Astrocyte (in vitro differentiated cells and primary cell): Measurements from ENCODE around the gene TEPSIN. TPM values are rescaled to one million over a fixed set of nuclear protein-coding genes. Genes with fewer than 3 reads are reported as not detected.

ENCODE experiments used
- DNase-seq: peaks from one replicate; pipeline ENCODE4 v3.0.0-alpha.2; 2010; ENCODE audit warnings: low read depth
- FAIRE-seq: peaks from 2 replicates; lab custom pipeline; 2011; peaks lifted over from hg19 to GRCh38; lab: Jason Lieb, UNC
- H2AFZ ChIP-seq: 2 replicates; pipeline ENCODE4 v1.6.0; 2012; ENCODE audit warnings: low read depth, low read length, inconsistent platforms
- H3K27ac ChIP-seq: 2 replicates; pipeline ENCODE4 v1.5.1; 2011; ENCODE audit warnings: low read depth, low read length, inconsistent platforms
- H3K27me3 ChIP-seq: 2 replicates; pipeline ENCODE4 v1.6.0; 2011; ENCODE audit warnings: low read length, inconsistent platforms; ENCODE audit not compliant: insufficient read depth
- H3K36me3 ChIP-seq: 2 replicates; pipeline ENCODE4 v1.5.1; 2011; ENCODE audit warnings: low read length, inconsistent platforms; ENCODE audit not compliant: insufficient read depth
- H3K4me1 ChIP-seq: 2 replicates; pipeline ENCODE4 v1.5.1; 2011; ENCODE audit warnings: low read length, inconsistent platforms; ENCODE audit not compliant: insufficient read depth
- H3K4me2 ChIP-seq: 2 replicates; pipeline ENCODE4 v1.6.0; 2012; ENCODE audit warnings: low read length, inconsistent platforms
- H3K4me3 ChIP-seq: 2 replicates; pipeline ENCODE4 v1.5.1; 2011; ENCODE audit warnings: low read depth, mild to moderate bottlenecking, low read length, inconsistent platforms; ENCODE audit not compliant: insufficient read depth
- H3K79me2 ChIP-seq: 2 replicates; pipeline ENCODE4 v1.6.0; 2012; ENCODE audit warnings: mild to moderate bottlenecking, low read length, inconsistent platforms; ENCODE audit not compliant: insufficient read depth
- H3K9ac ChIP-seq: 2 replicates; pipeline ENCODE4 v1.6.0; 2012; ENCODE audit warnings: mild to moderate bottlenecking, low read length, inconsistent platforms
- H3K9me3 ChIP-seq: 2 replicates; pipeline ENCODE4 v1.5.1; 2012; ENCODE audit warnings: low read depth, mild to moderate bottlenecking, low read length, inconsistent platforms; ENCODE audit not compliant: insufficient read depth
- H4K20me1 ChIP-seq: 2 replicates; pipeline ENCODE4 v1.6.0; 2012; ENCODE audit warnings: low read length, inconsistent platforms; ENCODE audit not compliant: insufficient read depth
- H3K27ac Mint-ChIP-seq: one replicate; pipeline ENCODE4 v1.8.0; 2021; ENCODE audit warnings: mild to moderate bottlenecking, mixed read lengths; ENCODE audit not compliant: unreplicated experiment
- H3K27me3 Mint-ChIP-seq: one replicate; pipeline ENCODE4 v1.8.0; 2021; ENCODE audit warnings: low read depth, mixed read lengths; ENCODE audit not compliant: unreplicated experiment
- H3K36me3 Mint-ChIP-seq: one replicate; pipeline ENCODE4 v1.8.0; 2021; ENCODE audit warnings: low read depth, mixed read lengths; ENCODE audit not compliant: unreplicated experiment
- H3K4me1 Mint-ChIP-seq: one replicate; pipeline ENCODE4 v1.8.0; 2021; ENCODE audit warnings: low read depth, mixed read lengths; ENCODE audit not compliant: unreplicated experiment
- H3K4me3 Mint-ChIP-seq: one replicate; pipeline ENCODE4 v1.8.0; 2021; ENCODE audit warnings: mild to moderate bottlenecking, moderate library complexity, mixed read lengths; ENCODE audit not compliant: unreplicated experiment
- H3K9me3 Mint-ChIP-seq: one replicate; pipeline ENCODE4 v1.8.0; 2021; ENCODE audit warnings: mild to moderate bottlenecking, mixed read lengths; ENCODE audit not compliant: unreplicated experiment
- EZH2 ChIP-seq: IDR thresholded peaks from 2 replicates; pipeline ENCODE4 v1.6.1; 2012; ENCODE audit warnings: mild to moderate bottlenecking, low read length, inconsistent platforms; ENCODE audit not compliant: insufficient read depth
- total RNA-seq: library from RNA; stranded (reverse); gene quantifications from 2 replicates; pipeline ENCODE4 v1.2.1, GENCODE V29; 2021
- TF ChIP-seq, protein P1 (sequence below): IDR thresholded peaks from 2 replicates; pipeline ENCODE4 v1.5.1; 2011; ENCODE audit warnings: low read depth, mild to moderate bottlenecking, inconsistent platforms, low read length, moderate library complexity; ENCODE audit not compliant: insufficient read depth

TEPSIN gene
- total RNA-seq, 1 donor from 2014 or later: 26.4 TPM

GRCh38 chr17:81253358-81254131, 14.7 kb upstream of the TEPSIN start:
- Histone ChIP-seq H2AFZ (no peak overlapping the region), H3K79me2 (peaks cover 8% of the 10 kb centered on the region), H3K9me3 (no peaks in the 10 kb centered on the region), H3K36me3 (no peaks in the 10 kb centered on the region), H3K27me3 (no peaks in the 10 kb centered on the region), H3K4me3 (no peak overlapping the region), H3K4me2 (no peak overlapping the region), H4K20me1 (peaks cover 58% of the 10 kb centered on the region), H3K4me1 (peaks cover 15% of the 10 kb centered on the region), H3K27ac (no peak overlapping the region), H3K9ac (no peak overlapping the region)
- DNase-seq: no peak
- Mint-ChIP-seq H3K27me3 (peaks cover 3% of the 10 kb centered on the region), H3K9me3 (peaks cover under 1% of the 10 kb centered on the region), H3K27ac (no peak overlapping the region), H3K4me1 (peaks cover 4% of the 10 kb centered on the region), H3K4me3 (no peak overlapping the region), H3K36me3 (peaks cover 15% of the 10 kb centered on the region)
- peak; percentile 39 for FAIRE-seq
- TF ChIP-seq, protein P1, sequence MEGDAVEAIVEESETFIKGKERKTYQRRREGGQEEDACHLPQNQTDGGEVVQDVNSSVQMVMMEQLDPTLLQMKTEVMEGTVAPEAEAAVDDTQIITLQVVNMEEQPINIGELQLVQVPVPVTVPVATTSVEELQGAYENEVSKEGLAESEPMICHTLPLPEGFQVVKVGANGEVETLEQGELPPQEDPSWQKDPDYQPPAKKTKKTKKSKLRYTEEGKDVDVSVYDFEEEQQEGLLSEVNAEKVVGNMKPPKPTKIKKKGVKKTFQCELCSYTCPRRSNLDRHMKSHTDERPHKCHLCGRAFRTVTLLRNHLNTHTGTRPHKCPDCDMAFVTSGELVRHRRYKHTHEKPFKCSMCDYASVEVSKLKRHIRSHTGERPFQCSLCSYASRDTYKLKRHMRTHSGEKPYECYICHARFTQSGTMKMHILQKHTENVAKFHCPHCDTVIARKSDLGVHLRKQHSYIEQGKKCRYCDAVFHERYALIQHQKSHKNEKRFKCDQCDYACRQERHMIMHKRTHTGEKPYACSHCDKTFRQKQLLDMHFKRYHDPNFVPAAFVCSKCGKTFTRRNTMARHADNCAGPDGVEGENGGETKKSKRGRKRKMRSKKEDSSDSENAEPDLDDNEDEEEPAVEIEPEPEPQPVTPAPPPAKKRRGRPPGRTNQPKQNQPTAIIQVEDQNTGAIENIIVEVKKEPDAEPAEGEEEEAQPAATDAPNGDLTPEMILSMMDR: peak; percentile 65
- TF ChIP-seq EZH2: no peak

DNA sequence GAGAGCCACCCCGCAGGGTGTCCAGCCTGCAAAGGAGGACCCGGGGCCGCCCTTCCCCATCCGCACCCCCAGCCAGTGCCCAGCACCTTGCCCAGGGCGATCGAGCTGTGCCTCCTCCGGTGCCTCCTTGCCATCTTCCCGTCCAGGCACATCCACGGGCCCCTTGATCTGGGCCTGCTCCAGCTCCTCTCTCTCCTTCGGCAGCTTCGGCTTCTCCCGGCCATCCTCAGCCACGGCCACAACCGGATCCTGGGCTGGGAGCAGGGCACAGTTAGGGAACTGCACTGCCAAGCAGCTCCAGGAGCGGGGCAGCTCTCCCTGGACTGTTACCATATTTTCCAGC, 14.1 kb upstream of the TEPSIN start:
- H3K36me3 Mint-ChIP-seq: peaks cover 13% of the 10 kb centered on the region
- H3K4me3 ChIP-seq: no peak overlapping the region
- H3K4me1 Mint-ChIP-seq: peaks cover 4% of the 10 kb centered on the region
- H3K79me2 ChIP-seq: peaks cover 8% of the 10 kb centered on the region
- H3K4me2 ChIP-seq: no peak overlapping the region
- H3K4me1 ChIP-seq: peaks cover 15% of the 10 kb centered on the region
- TF ChIP-seq, protein P1: no peak
- no peak for TF ChIP-seq EZH2
- H3K27me3 Mint-ChIP-seq: peaks cover 3% of the 10 kb centered on the region
- DNase-seq (no peak), FAIRE-seq (no peak)
- peaks cover 2% of the 10 kb centered on the region for H3K9me3 Mint-ChIP-seq
- H3K27me3 ChIP-seq: no peaks in the 10 kb centered on the region
- H3K4me3 Mint-ChIP-seq: no peak overlapping the region
- H3K27ac ChIP-seq: no peak overlapping the region
- no peaks in the 10 kb centered on the region for H3K36me3 ChIP-seq
- no peaks in the 10 kb centered on the region for H3K9me3 ChIP-seq
- no peak overlapping the region for H3K9ac ChIP-seq
- peaks cover 57% of the 10 kb centered on the region for H4K20me1 ChIP-seq
- H3K27ac Mint-ChIP-seq: no peak overlapping the region
- no peak overlapping the region for H2AFZ ChIP-seq
